OCI-LY1 (cell line): ENCODE measurements around the gene NKPD1.

Source experiments
- CTCF ChIP-seq: fragments of 200-600 bp; sonication (generic), shearing (Covaris generic); IDR thresholded peaks from 2 replicates; pipeline ENCODE4 v1.5.1; 2017; ENCODE audit warnings: mild to moderate bottlenecking, antibody characterized with exemption, low read length, moderate library complexity, mixed read lengths
- EZH2 ChIP-seq: fragments of 200-600 bp; sonication (generic), shearing (Covaris generic); IDR thresholded peaks from 2 replicates; pipeline ENCODE4 v1.8.0; 2017; ENCODE audit warnings: borderline replicate concordance, mixed run types, mild to moderate bottlenecking, antibody characterized with exemption, low read length, moderate library complexity, mixed read lengths

- no peak for TF ChIP-seq CTCF
- TF ChIP-seq EZH2 = no peak
These were observed 8.1 kb downstream of the NKPD1 start for GRCh38 chr19:45152504-45153338.
